HepG2 (cell line): ENCODE data around the gene NVL. TPM values are rescaled to one million over a fixed set of nuclear protein-coding genes. Genes with fewer than 3 reads are reported as not detected.
A peak's percentile ranks its signal among the peaks of the same experiment; 100 is the strongest.

ENCODE experiments used
- ATF2 ChIP-seq: sonication (generic); formaldehyde crosslinking; IDR thresholded peaks from 2 replicates; pipeline ENCODE4 v1.4.0; 2020; ENCODE audit warnings: missing genetic modification reagents
- CEBPZ ChIP-seq: IDR thresholded peaks from 2 replicates; pipeline ENCODE4 v1.6.1; 2012; ENCODE audit warnings: low read length, improper control_type of control experiment
- E2F2 ChIP-seq: sonication (generic); formaldehyde crosslinking; IDR thresholded peaks from 2 replicates; pipeline ENCODE4 v1.4.0; 2020; ENCODE audit warnings: missing genetic modification reagents, borderline replicate concordance
- ELF3 ChIP-seq: IDR thresholded peaks from 2 replicates; pipeline ENCODE4 v1.6.1; 2016; ENCODE audit warnings: missing genetic modification reagents, missing compliant biosample characterization
- HOXA3 ChIP-seq: sonication (generic); formaldehyde crosslinking; IDR thresholded peaks from 2 replicates; pipeline ENCODE4 v1.5.0; 2020; ENCODE audit warnings: missing genetic modification reagents
- MAF1 ChIP-seq: sonication (generic); formaldehyde crosslinking; IDR thresholded peaks from 2 replicates; pipeline ENCODE4 v1.5.0; 2020; ENCODE audit warnings: missing genetic modification reagents, borderline replicate concordance
- PHF20 ChIP-seq: sonication (generic); formaldehyde crosslinking; IDR thresholded peaks from 2 replicates; pipeline ENCODE4 v1.5.0; 2020; ENCODE audit warnings: mild to moderate bottlenecking, missing genetic modification reagents
- RNF2 ChIP-seq: fragments of 450-650 bp; conservative IDR thresholded peaks from 2 replicates; pipeline ENCODE4 v1.6.1; 2016; ENCODE audit warnings: low read depth
- SAP130 ChIP-seq: IDR thresholded peaks from 2 replicates; pipeline ENCODE4 v1.6.1; 2016; ENCODE audit warnings: low read depth
- SP2 ChIP-seq: sonication (generic); formaldehyde crosslinking; IDR thresholded peaks from 2 replicates; pipeline ENCODE4 v1.5.1; 2020; ENCODE audit warnings: mild to moderate bottlenecking, missing genetic modification reagents
- SRY ChIP-seq: sonication (generic); formaldehyde crosslinking; IDR thresholded peaks from 2 replicates; pipeline ENCODE4 v1.8.0; 2022; ENCODE audit warnings: mild to moderate bottlenecking, missing genetic modification reagents
- UBTF ChIP-seq: sonication (generic); formaldehyde crosslinking; IDR thresholded peaks from 2 replicates; pipeline ENCODE4 v1.4.0; 2020; ENCODE audit warnings: mild to moderate bottlenecking, missing genetic modification reagents
- ZKSCAN5 ChIP-seq: sonication (generic); formaldehyde crosslinking; IDR thresholded peaks from 2 replicates; pipeline ENCODE4 v1.5.1; 2020; ENCODE audit warnings: mild to moderate bottlenecking, missing genetic modification reagents
- ZNF24 ChIP-seq: fragments of 450-650 bp; IDR thresholded peaks from 2 replicates; pipeline ENCODE4 v1.6.1; 2017; ENCODE audit warnings: antibody characterized with exemption, mild to moderate bottlenecking
- ZNF430 ChIP-seq: sonication (generic); formaldehyde crosslinking; IDR thresholded peaks from 2 replicates; pipeline ENCODE4 v1.9.0; 2021; ENCODE audit warnings: mild to moderate bottlenecking, missing genetic modification reagents
- ZNF563 ChIP-seq: sonication (generic); formaldehyde crosslinking; IDR thresholded peaks from 2 replicates; pipeline ENCODE4 v1.8.0; 2022; ENCODE audit warnings: mild to moderate bottlenecking, moderate library complexity, missing genetic modification reagents
- ZNF691 ChIP-seq: sonication (generic); formaldehyde crosslinking; IDR thresholded peaks from 2 replicates; pipeline ENCODE4 v1.4.0; 2020; ENCODE audit warnings: missing genetic modification reagents, low read depth, mild to moderate bottlenecking, borderline replicate concordance
- ZNF724P ChIP-seq: sonication (generic); formaldehyde crosslinking; IDR thresholded peaks from 2 replicates; pipeline ENCODE4 v1.8.0; 2022; ENCODE audit warnings: missing genetic modification reagents, borderline replicate concordance
- ZNF850 ChIP-seq: sonication (generic); formaldehyde crosslinking; conservative IDR thresholded peaks from 2 replicates; pipeline ENCODE4 v1.9.0; 2021; ENCODE audit warnings: mild to moderate bottlenecking, missing genetic modification reagents
- polyA plus RNA-seq, 8 experiments: library from polyadenylated mRNA; depleted of rRNA in 3 of 8; stranded (reverse) in 7 of 8; unstranded in 1 of 8; fragments of >200 nt; fragmentation: Illumina TruSeq in 4 of 8; extraction: Trizol in 4 of 8; gene quantifications; 2 replicates each; pipeline versions ENCODE4 v1.2.1 to v1.2.3, GENCODE V29; 2011 to 2016; ENCODE audit warnings: low read depth in 4 of 8, missing spikeins in 1 of 8, mixed read lengths in 1 of 8; ENCODE audit not compliant: insufficient read depth in 1 of 8
- total RNA-seq, 5 experiments: library from RNA; depleted of rRNA; stranded (reverse); fragments of >200 nt; fragmentation: Illumina TruSeq; extraction: Trizol; gene quantifications; 2 replicates each; pipeline ENCODE4 v1.2.3, GENCODE V29; 2016; ENCODE audit warnings: low read depth in 1 of 5

NVL gene
- total and polyA plus RNA-seq, 2 of the 13 experiments (the other 11 are each of a cell fraction or from before 2014, with no cell fraction given) = 8.3 to 21.0 TPM

GRCh38 chr1:224182866-224183590 is 146.9 kb downstream of the NVL start, which contains the start of gene DEGS1 (continued):
- TF ChIP-seq ZNF691 (CRISPR knock-in tag) (peak; percentile 80; the same call in 1 of the 2 replicates), RNF2 (peak; percentile 56; the same call in 1 of the 2 replicates), PHF20 (CRISPR knock-in tag) (peak; percentile 23; the same call in 1 of the 2 replicates), MAF1 (CRISPR knock-in tag) (no peak), SAP130 (CRISPR knock-in tag) (peak; percentile 59), ELF3 (CRISPR knock-in tag) (no peak), ZNF850 (CRISPR knock-in tag) (no peak), E2F2 (CRISPR knock-in tag) (peak; percentile 34; the same call in 1 of the 2 replicates), ATF2 (no peak), ZNF724P (CRISPR knock-in tag) (peak; percentile 52; the same call in 1 of the 2 replicates), ZNF563 (CRISPR knock-in tag) (peak; percentile 94), UBTF (peak; percentile 89), CEBPZ (no peak), SP2 (CRISPR knock-in tag) (peak; percentile 45; the same call in 1 of the 2 replicates), ZKSCAN5 (CRISPR knock-in tag) (no peak), SRY (CRISPR knock-in tag) (peak; percentile 89; the same call in 1 of the 2 replicates), ZNF24 (no peak), ZNF430 (CRISPR knock-in tag) (0 out of 2 replicates have a peak, but pooled peaks have one; percentile 3), HOXA3 (CRISPR knock-in tag) (peak; percentile 52; the same call in 1 of the 2 replicates)
